ENCODE measurements around the gene DLL1. TPM values are rescaled to one million over a fixed set of nuclear protein-coding genes. Genes with fewer than 3 reads are reported as not detected.
A peak's percentile ranks its signal among the peaks of the same experiment; 100 is the strongest.

The DLL1 gene
- total RNA-seq, 1 experiment from 2014 or later = 2.8 TPM

DNA sequence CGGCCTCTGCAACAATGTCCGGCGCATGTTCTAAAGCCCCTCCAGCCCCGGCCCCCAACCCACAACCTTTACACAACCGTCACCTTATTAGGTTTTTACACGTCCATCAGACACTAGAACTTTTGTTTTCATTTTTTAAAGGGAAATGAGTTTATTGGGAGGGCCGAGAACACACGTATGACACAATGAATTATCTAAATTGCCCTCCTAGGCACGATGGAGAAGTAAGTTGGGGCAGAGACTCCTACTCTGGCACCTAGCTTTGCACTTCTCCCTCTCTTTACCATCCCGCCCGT, 1.2 kb upstream of the DLL1 start:
- Mint-ChIP-seq H3K9me3 (peaks cover 2 to 8% of the 10 kb centered on the region in 2 experiments; a peak in 3 of 5 replicates), H3K27ac (peak overlapping the region in 1 of 3 experiments; percentile 73; a peak in 1 of 7 replicates), H3K4me3 (peak overlapping the region; percentile 56 to 92), H3K36me3 (ENCODE audit: insufficient read depth in 1 of 3, low read depth in 3 of 3) (peaks cover 9 to 16% (median 13%) of the 10 kb centered on the region in 3 experiments), H3K27me3 (ENCODE audit: low read depth) (peaks cover 80% of the 10 kb centered on the region), H3K4me1 (peaks cover 44 to 55% of the 10 kb centered on the region in 2 experiments)
- Histone ChIP-seq H3K27ac (ENCODE audit: insufficient read length, low read depth, low read length) (no peak overlapping the region), H2BK5ac (ENCODE audit: insufficient read length, low read length) (no peak overlapping the region), H4K8ac (replicated peaks; ENCODE audit: insufficient read length, low read depth, low read length) (no peak overlapping the region), H2BK20ac (ENCODE audit: low read depth, low read length, poor library complexity, severe bottlenecking) (no peak overlapping the region), H2BK120ac (ENCODE audit: low read depth, low read length, poor library complexity, severe bottlenecking) (no peak overlapping the region), H3K4me2 (ENCODE audit: insufficient read depth, insufficient read length, low read length) (peak overlapping the region; percentile 68), H3K23ac (ENCODE audit: insufficient read length, low read depth, low read length) (no peak overlapping the region), H3K79me2 (ENCODE audit: insufficient read depth, low read length) (no peaks in the 10 kb centered on the region), H3K23me2 (ENCODE audit: insufficient read length, low read depth, low read length, poor library complexity, severe bottlenecking) (peaks cover 25% of the 10 kb centered on the region), H2BK12ac (ENCODE audit: insufficient read length, low read depth, low read length) (no peak overlapping the region), H3K56ac (ENCODE audit: insufficient read length, low read depth, low read length) (no peak overlapping the region), H3K9me3 (ENCODE audit: control insufficient read depth, low read depth, low read length) (no peaks in the 10 kb centered on the region), H2AK5ac (ENCODE audit: insufficient read length, low read length) (no peak overlapping the region), H3T11ph (ENCODE audit: low read length) (no peak overlapping the region), H4K20me1 (ENCODE audit: control insufficient read depth, insufficient read depth, insufficient read length) (no peaks in the 10 kb centered on the region), H3K27me3 (ENCODE audit: insufficient read depth, low read length) (peaks cover 66% of the 10 kb centered on the region), H4K91ac (ENCODE audit: insufficient read length, low read depth, low read length) (no peak overlapping the region), H3K9ac (ENCODE audit: extremely low read depth, insufficient read length, low read length) (no peak overlapping the region), H2BK15ac (ENCODE audit: low read depth, low read length) (no peak overlapping the region), H4K5ac (ENCODE audit: insufficient read length, low read depth, low read length) (no peak overlapping the region), H2AFZ (ENCODE audit: low read length) (no peak overlapping the region), H3K79me1 (ENCODE audit: insufficient read depth, low read depth, low read length, poor library complexity, severe bottlenecking) (no peaks in the 10 kb centered on the region), H3K4me1 (ENCODE audit: insufficient read depth, low read length) (peaks cover 2% of the 10 kb centered on the region; the same call in 1 of the 2 replicates), H3K18ac (ENCODE audit: insufficient read length, low read depth, low read length) (no peak overlapping the region), H3K4ac (ENCODE audit: low read depth, low read length) (no peak overlapping the region), H3K14ac (ENCODE audit: insufficient read depth, low read length) (no peak overlapping the region)
- no CpG with 5 or more reads among the region's 11 CpGs for WGBS (ENCODE audit: extremely low coverage, insufficient read length, low lambda C conversion rate)
- no peak for DNase-seq
- TF ChIP-seq, protein P1, sequence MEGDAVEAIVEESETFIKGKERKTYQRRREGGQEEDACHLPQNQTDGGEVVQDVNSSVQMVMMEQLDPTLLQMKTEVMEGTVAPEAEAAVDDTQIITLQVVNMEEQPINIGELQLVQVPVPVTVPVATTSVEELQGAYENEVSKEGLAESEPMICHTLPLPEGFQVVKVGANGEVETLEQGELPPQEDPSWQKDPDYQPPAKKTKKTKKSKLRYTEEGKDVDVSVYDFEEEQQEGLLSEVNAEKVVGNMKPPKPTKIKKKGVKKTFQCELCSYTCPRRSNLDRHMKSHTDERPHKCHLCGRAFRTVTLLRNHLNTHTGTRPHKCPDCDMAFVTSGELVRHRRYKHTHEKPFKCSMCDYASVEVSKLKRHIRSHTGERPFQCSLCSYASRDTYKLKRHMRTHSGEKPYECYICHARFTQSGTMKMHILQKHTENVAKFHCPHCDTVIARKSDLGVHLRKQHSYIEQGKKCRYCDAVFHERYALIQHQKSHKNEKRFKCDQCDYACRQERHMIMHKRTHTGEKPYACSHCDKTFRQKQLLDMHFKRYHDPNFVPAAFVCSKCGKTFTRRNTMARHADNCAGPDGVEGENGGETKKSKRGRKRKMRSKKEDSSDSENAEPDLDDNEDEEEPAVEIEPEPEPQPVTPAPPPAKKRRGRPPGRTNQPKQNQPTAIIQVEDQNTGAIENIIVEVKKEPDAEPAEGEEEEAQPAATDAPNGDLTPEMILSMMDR (conservative IDR thresholded peaks at IDR 0.05) = no peak
